ENCODE measurements around the gene RNF152. TPM values are rescaled to one million over a fixed set of nuclear protein-coding genes. Genes with fewer than 3 reads are reported as not detected.

Gene RNF152
- polyA plus RNA-seq, 1 donor from 2014 or later = 22.9 TPM

GRCh38 chr18:61765097-61765496 lies 127.7 kb downstream of the RNF152 start:
- no peaks in the 10 kb centered on the region for H3K36me3 ChIP-seq (ENCODE audit: insufficient read depth, low read length)
- H3K27ac ChIP-seq (ENCODE audit: low read length) = no peak overlapping the region
- no peak for TF ChIP-seq EP300 (conservative IDR thresholded peaks at IDR 0.05; ENCODE audit: poor library complexity, severe bottlenecking)
- TF ChIP-seq TAF1 (IDR thresholded peaks at IDR 0.05; ENCODE audit: low read depth) = no peak
- no peak for TF ChIP-seq CTCF (IDR thresholded peaks at IDR 0.05; ENCODE audit: poor library complexity, severe bottlenecking)
- no peak for TF ChIP-seq POLR2AphosphoS5 (IDR thresholded peaks at IDR 0.05)
- TF ChIP-seq EZH2 (IDR thresholded peaks at IDR 0.05; ENCODE audit: borderline replicate concordance, insufficient read depth, low read length, poor library complexity, severe bottlenecking) = no peak
- no peak for TF ChIP-seq SMC3 (conservative IDR thresholded peaks at IDR 0.05; ENCODE audit: poor library complexity)
- no peak for TF ChIP-seq MXI1 (conservative IDR thresholded peaks at IDR 0.05; ENCODE audit: poor library complexity, severe bottlenecking)
- no peak for TF ChIP-seq REST (IDR thresholded peaks at IDR 0.05; ENCODE audit: borderline replicate concordance)
- TF ChIP-seq RAD21 (conservative IDR thresholded peaks at IDR 0.05) = no peak
- no peaks in the 10 kb centered on the region for H3F3A ChIP-seq (ENCODE audit: insufficient read depth, low read length, poor library complexity, severe bottlenecking)
- no peak overlapping the region for H3K4me3 ChIP-seq (ENCODE audit: low read length)
- no peaks in the 10 kb centered on the region for H3K79me2 ChIP-seq (replicated peaks; ENCODE audit: insufficient read depth, low read length)
- no peak overlapping the region for H3K4me2 ChIP-seq (ENCODE audit: low read length)
- H3K9me3 ChIP-seq (ENCODE audit: low read length) = no peaks in the 10 kb centered on the region
- H2AFZ ChIP-seq (ENCODE audit: low read depth, low read length) = no peak overlapping the region
- no peaks in the 10 kb centered on the region for H4K20me1 ChIP-seq (ENCODE audit: insufficient read depth)
- no peaks in the 10 kb centered on the region for H3K27me3 ChIP-seq (ENCODE audit: insufficient read depth, low read depth, low read length)
- H3K9me2 ChIP-seq (ENCODE audit: insufficient read depth, low read length) = no peaks in the 10 kb centered on the region
- H3K9ac ChIP-seq (ENCODE audit: low read length) = no peak overlapping the region

- no peaks in the 10 kb centered on the region for H4K20me1 ChIP-seq (ENCODE audit: insufficient read depth)
- H2AFZ ChIP-seq (ENCODE audit: low read depth, low read length) = no peak overlapping the region
- H3K27ac ChIP-seq (ENCODE audit: low read length) = no peak overlapping the region
- no peaks in the 10 kb centered on the region for H3K27me3 ChIP-seq (ENCODE audit: insufficient read depth, low read depth, low read length)
- H3F3A ChIP-seq (ENCODE audit: insufficient read depth, low read length, poor library complexity, severe bottlenecking) = no peaks in the 10 kb centered on the region
- H3K9ac ChIP-seq (ENCODE audit: low read length) = no peak overlapping the region
- H3K79me2 ChIP-seq (replicated peaks; ENCODE audit: insufficient read depth, low read length) = no peaks in the 10 kb centered on the region
- no peaks in the 10 kb centered on the region for H3K9me2 ChIP-seq (ENCODE audit: insufficient read depth, low read length)
- TF ChIP-seq TAF1 (IDR thresholded peaks at IDR 0.05; ENCODE audit: low read depth) (no peak), EP300 (conservative IDR thresholded peaks at IDR 0.05; ENCODE audit: poor library complexity, severe bottlenecking) (no peak), EZH2 (IDR thresholded peaks at IDR 0.05; ENCODE audit: borderline replicate concordance, insufficient read depth, low read length, poor library complexity, severe bottlenecking) (no peak), CTCF (IDR thresholded peaks at IDR 0.05; ENCODE audit: poor library complexity, severe bottlenecking) (no peak), MXI1 (conservative IDR thresholded peaks at IDR 0.05; ENCODE audit: poor library complexity, severe bottlenecking) (no peak), POLR2AphosphoS5 (IDR thresholded peaks at IDR 0.05) (no peak), REST (IDR thresholded peaks at IDR 0.05; ENCODE audit: borderline replicate concordance) (no peak), SMC3 (conservative IDR thresholded peaks at IDR 0.05; ENCODE audit: poor library complexity) (no peak)
- no peaks in the 10 kb centered on the region for H3K9me3 ChIP-seq (ENCODE audit: low read length)
- no peaks in the 10 kb centered on the region for H3K36me3 ChIP-seq (ENCODE audit: insufficient read depth, low read length)
- H3K4me3 ChIP-seq (ENCODE audit: low read length) = no peak overlapping the region
- H3K4me2 ChIP-seq (ENCODE audit: low read length) = no peak overlapping the region
Measured at GRCh38 chr18:61764381-61764780, 128.4 kb downstream of the RNF152 start.
